ENCODE measurements around the gene IRS2. TPM values are rescaled to one million over a fixed set of nuclear protein-coding genes. Genes with fewer than 3 reads are reported as not detected.
"Not testable (repeated sequence)": the region's sequence is repeated elsewhere in the genome, so short reads cannot be mapped to it uniquely, and the experiment has no call there.

The IRS2 gene
- 14.9 TPM for total RNA-seq
- long read RNA-seq, full-length matches to known transcripts = 4 of 6 reads
- long read RNA-seq, partial matches to known transcripts = 0 of 6 reads
- long read RNA-seq, other reads (novel, unspliced or antisense) = 2 of 6 reads

GRCh38 chr13:109786457-109787134, at the start of gene IRS2:
Gene IRS2, minus strand, starts transcription at chr13:109786583. Its CDS starts 530 bp downstream, at chr13:109786053.
- TF ChIP-seq CTCF (IDR thresholded peaks at IDR 0.05; ENCODE audit: borderline replicate concordance) = no peak
- Histone ChIP-seq H3K9me3 (replicated peaks) (no peaks in the 10 kb centered on the region), H3K27ac (replicated peaks) (peak within 1 kb of the TSS; percentile 87), H3K4me3 (peak within 1 kb of the TSS; percentile 78), H3K36me3 (peaks cover 25% of the 10 kb centered on the region), H3K4me1 (peaks cover 58% of the 10 kb centered on the region), H3K27me3 (ENCODE audit: low read depth) (peaks cover 13% of the 10 kb centered on the region)
- DNase-seq = peak; percentile 92
- intact Hi-C loops (cut with micrococcal nuclease) = loop anchor here (10.0 kb wide), 1 partner anchor 348 kb away; no protein-coding TSS in a partner anchor

- H3K36me3 ChIP-seq = no peaks in the 10 kb centered on the region
- H3K4me1 ChIP-seq = peaks cover 5% of the 10 kb centered on the region
- TF ChIP-seq CTCF (IDR thresholded peaks at IDR 0.05; ENCODE audit: borderline replicate concordance) = no peak
- peaks cover 11% of the 10 kb centered on the region for H3K27me3 ChIP-seq (ENCODE audit: low read depth)
- no peak for DNase-seq
- intact Hi-C loops (cut with micrococcal nuclease) = no loop called here
- no peak overlapping the region for H3K4me3 ChIP-seq
- H3K27ac ChIP-seq (replicated peaks) = no peak overlapping the region
- no peaks in the 10 kb centered on the region for H3K9me3 ChIP-seq (replicated peaks)
Observed at GRCh38 chr13:109834973-109835720, 48.8 kb upstream of the IRS2 start.

GRCh38 chr13:109833940-109834339, 47.6 kb upstream of the IRS2 start:
- no peaks in the 10 kb centered on the region for H3K36me3 ChIP-seq

GRCh38 chr13:109833071-109833470, 46.7 kb upstream of the IRS2 start:
- intact Hi-C loops (cut with micrococcal nuclease) = no loop called here

More at GRCh38 chr13:109833940-109834339, 47.6 kb upstream of the IRS2 start:
- Histone ChIP-seq H3K9me3 (replicated peaks) (no peaks in the 10 kb centered on the region), H3K27ac (replicated peaks) (no peak overlapping the region), H3K27me3 (ENCODE audit: low read depth) (peaks cover 13% of the 10 kb centered on the region), H3K4me3 (no peak overlapping the region), H3K4me1 (no peaks in the 10 kb centered on the region)
- no peak for TF ChIP-seq CTCF (IDR thresholded peaks at IDR 0.05; ENCODE audit: borderline replicate concordance)
- intact Hi-C loops (cut with micrococcal nuclease) = no loop called here
- no peak for DNase-seq

GRCh38 chr13:109828591-109829316, 42.4 kb upstream of the IRS2 start:
- intact Hi-C loops (cut with micrococcal nuclease); H3K4me3 ChIP-seq; DNase-seq; H3K27ac ChIP-seq (replicated peaks); H3K9me3 ChIP-seq (replicated peaks); H3K36me3 ChIP-seq; H3K4me1 ChIP-seq: not testable (repeated sequence)
- peaks cover 22% of the 10 kb centered on the region for H3K27me3 ChIP-seq (ENCODE audit: low read depth)

More at GRCh38 chr13:109833071-109833470, 46.7 kb upstream of the IRS2 start:
- TF ChIP-seq CTCF (IDR thresholded peaks at IDR 0.05; ENCODE audit: borderline replicate concordance) = no peak
- no peaks in the 10 kb centered on the region for H3K9me3 ChIP-seq (replicated peaks)
- DNase-seq = no peak
- no peak overlapping the region for H3K4me3 ChIP-seq
- H3K27ac ChIP-seq (replicated peaks) = no peak overlapping the region
- H3K27me3 ChIP-seq (ENCODE audit: low read depth) = peaks cover 22% of the 10 kb centered on the region
- no peaks in the 10 kb centered on the region for H3K4me1 ChIP-seq
- no peaks in the 10 kb centered on the region for H3K36me3 ChIP-seq

GRCh38 chr13:109823201-109823600, 36.8 kb upstream of the IRS2 start:
- H3K27ac ChIP-seq (replicated peaks); H3K36me3 ChIP-seq; H3K9me3 ChIP-seq (replicated peaks); DNase-seq; H3K4me3 ChIP-seq; intact Hi-C loops (cut with micrococcal nuclease); H3K27me3 ChIP-seq (ENCODE audit: low read depth); H3K4me1 ChIP-seq: not testable (repeated sequence)

Measured in left ventricle myocardium inferior (tissue), 1 donor.